IMR-90 (cell line): ENCODE measurements around the gene FTCDNL1. TPM values are rescaled to one million over a fixed set of nuclear protein-coding genes. Genes with fewer than 3 reads are reported as not detected.

Source experiments
- microRNA-seq, 2 experiments: library from miRNA; stranded (forward) in 1 of 2; unstranded in 1 of 2; fragments of 10-50 nt in 1 of 2; fragments of <30 nt in 1 of 2; gene quantifications in 1 of 2; microRNA quantifications in 1 of 2; one replicate each; pipeline versions ENCODE3 to v1.1.0; 2013 to 2020; ENCODE audit not compliant: insufficient read depth in 1 of 2, insufficient read length in 1 of 2, unreplicated experiment in 1 of 2
- polyA plus RNA-seq, 3 experiments: library from polyadenylated mRNA; depleted of rRNA; stranded (reverse); fragments of >200 nt; gene quantifications; 2 replicates each; pipeline ENCODE4 v1.2.3, GENCODE V29; 2012; ENCODE audit warnings: low replicate concordance in 1 of 3
- small RNA-seq, 5 experiments: library from RNA; depleted of rRNA; stranded (forward); fragments of <200 nt; gene quantifications; one replicate each; pipeline ENCODE3, GENCODE V24; 2012
- total RNA-seq: library from RNA; depleted of rRNA; stranded (reverse); fragments of >200 nt; gene quantifications from 2 replicates; pipeline ENCODE4 v1.2.3, GENCODE V29; 2012; rRNA removed

The FTCDNL1 gene
- total and polyA plus RNA-seq, 2 of the 4 experiments (the other 2 are of a cell fraction), result 0.18 to 0.21 TPM

Small RNAs within 50 kb of the gene (microRNA-seq; reads per million reads assigned to microRNA genes)
- not detected for gene AC108032.1 (ENCODE audit: insufficient read depth, insufficient read length)
- not detected for gene RN7SL717P (ENCODE audit: insufficient read depth, insufficient read length)

Small RNAs within 50 kb of the gene (small RNA-seq; reads per million reads assigned to genes)
- gene AC108032.1, result 0 reads per million in 5 experiments
- gene RN7SL717P, result 0 reads per million in 5 experiments

Other genes with a start within 250 kb of the FTCDNL1 start
- gene C2orf69, start 60.1 kb upstream of the FTCDNL1 start, total RNA-seq, result 4.7 and 11.1 TPM in 2 replicates
- 3.0 and 3.1 TPM in 2 replicates for gene C2orf69, start 60.1 kb upstream of the FTCDNL1 start, polyA plus RNA-seq (2012; rRNA removed)
- gene TYW5, start 104.3 kb upstream of the FTCDNL1 start, total RNA-seq, result 3.8 and 6.9 TPM in 2 replicates
- 3.2 and 4.0 TPM in 2 replicates for gene TYW5, start 104.3 kb upstream of the FTCDNL1 start, polyA plus RNA-seq (2012; rRNA removed)
- gene MAIP1, start 104.4 kb upstream of the FTCDNL1 start, total RNA-seq, result 16.8 and 18.3 TPM in 2 replicates
- gene MAIP1, start 104.4 kb upstream of the FTCDNL1 start, polyA plus RNA-seq (2012; rRNA removed), result 14.2 and 15.0 TPM in 2 replicates